ENCODE data around the gene PAWR.

Gene PAWR

DNA sequence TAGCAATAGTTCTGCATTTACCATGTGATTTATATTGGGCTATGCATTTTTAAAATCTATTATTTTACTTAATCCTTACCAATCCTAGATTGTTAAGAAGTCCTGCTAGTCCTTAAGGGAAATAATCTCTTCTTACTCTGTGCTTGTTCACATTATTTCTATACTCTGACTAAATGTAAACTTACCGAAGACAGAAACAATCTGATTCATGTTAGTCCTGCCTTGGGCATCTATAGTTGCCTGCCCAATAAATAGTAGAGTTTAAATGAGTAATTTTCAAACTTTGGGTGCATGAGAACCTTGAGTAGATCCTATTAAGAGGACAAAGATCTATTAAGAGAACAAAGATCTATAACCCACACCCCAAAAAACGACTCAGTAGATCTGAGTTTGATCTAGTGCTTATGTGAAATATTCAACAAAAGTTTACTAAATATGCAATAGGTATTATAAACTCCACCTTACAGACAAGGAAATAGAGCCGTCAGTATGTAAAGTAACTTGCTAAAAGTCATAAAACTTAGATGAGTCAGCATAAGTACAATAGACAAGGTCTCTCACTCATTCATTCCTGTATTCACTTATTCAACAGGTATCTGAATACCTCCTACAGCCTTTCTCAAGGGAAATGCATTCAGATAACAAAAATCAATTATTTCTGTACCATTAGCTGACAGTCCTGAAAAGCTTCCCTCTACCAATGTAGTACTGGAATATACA, 127.6 kb downstream of the PAWR start:
- TF ChIP-seq, protein P1, sequence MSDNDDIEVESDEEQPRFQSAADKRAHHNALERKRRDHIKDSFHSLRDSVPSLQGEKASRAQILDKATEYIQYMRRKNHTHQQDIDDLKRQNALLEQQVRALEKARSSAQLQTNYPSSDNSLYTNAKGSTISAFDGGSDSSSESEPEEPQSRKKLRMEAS (IDR thresholded peaks at IDR 0.05; ENCODE audit: low read depth, low read length): no peak
- TF ChIP-seq, protein P2, sequence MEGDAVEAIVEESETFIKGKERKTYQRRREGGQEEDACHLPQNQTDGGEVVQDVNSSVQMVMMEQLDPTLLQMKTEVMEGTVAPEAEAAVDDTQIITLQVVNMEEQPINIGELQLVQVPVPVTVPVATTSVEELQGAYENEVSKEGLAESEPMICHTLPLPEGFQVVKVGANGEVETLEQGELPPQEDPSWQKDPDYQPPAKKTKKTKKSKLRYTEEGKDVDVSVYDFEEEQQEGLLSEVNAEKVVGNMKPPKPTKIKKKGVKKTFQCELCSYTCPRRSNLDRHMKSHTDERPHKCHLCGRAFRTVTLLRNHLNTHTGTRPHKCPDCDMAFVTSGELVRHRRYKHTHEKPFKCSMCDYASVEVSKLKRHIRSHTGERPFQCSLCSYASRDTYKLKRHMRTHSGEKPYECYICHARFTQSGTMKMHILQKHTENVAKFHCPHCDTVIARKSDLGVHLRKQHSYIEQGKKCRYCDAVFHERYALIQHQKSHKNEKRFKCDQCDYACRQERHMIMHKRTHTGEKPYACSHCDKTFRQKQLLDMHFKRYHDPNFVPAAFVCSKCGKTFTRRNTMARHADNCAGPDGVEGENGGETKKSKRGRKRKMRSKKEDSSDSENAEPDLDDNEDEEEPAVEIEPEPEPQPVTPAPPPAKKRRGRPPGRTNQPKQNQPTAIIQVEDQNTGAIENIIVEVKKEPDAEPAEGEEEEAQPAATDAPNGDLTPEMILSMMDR (IDR thresholded peaks at IDR 0.05; ENCODE audit: low read depth, low read length): no peak
- no peak for DNase-seq (ENCODE audit: low read depth)
- no peak overlapping the region for H3K4me3 ChIP-seq (ENCODE audit: low read depth, low read length)

DNA sequence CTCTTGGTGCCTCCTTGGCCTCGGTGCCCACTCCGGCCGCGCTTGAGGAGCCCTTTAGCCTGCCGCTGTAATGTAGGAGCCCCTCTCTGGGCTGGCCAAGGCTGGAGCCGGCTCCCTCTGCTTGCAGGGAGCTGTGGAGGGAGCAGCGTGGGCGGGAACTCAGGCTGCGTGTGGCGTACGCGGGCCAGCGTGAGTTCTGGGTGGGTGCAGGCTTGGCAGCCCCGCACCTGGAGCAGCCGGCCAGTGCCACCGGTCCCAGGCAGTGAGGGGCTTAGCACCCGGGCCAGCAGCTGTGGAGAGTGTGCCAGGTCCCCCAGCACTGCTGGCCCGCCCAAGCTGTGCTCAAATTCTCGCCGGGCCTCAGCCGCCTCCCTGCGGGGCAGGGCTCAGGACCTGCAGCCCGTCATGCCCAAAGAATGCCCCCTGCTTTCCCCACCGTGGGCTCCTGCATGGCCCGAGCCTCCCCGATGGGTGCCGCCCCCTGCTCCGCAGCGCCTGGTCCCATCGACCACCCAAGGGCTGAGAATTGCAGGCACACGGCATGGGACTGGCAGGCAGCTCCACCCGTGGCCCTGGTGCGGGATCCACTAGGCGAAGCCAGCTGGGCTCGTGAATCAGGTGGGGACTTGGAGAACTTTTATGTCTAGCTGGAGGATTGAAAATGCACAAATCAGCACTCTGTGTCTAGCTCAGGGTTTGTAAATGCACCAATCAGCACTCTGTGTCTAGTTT, 129.2 kb downstream of the PAWR start:
- TF ChIP-seq POLR2A (IDR thresholded peaks at IDR 0.05; ENCODE audit: extremely low read depth, insufficient read length) (no peak), MYC (IDR thresholded peaks at IDR 0.05; ENCODE audit: low read depth, low read length) (no peak)
- TF ChIP-seq, protein P2 (IDR thresholded peaks at IDR 0.05; ENCODE audit: low read depth, low read length): no peak
- TF ChIP-seq, protein P1 (IDR thresholded peaks at IDR 0.05; ENCODE audit: low read depth, low read length): no peak
- DNase-seq (ENCODE audit: low read depth): no peak
- no peak overlapping the region for H3K4me3 ChIP-seq (ENCODE audit: low read depth, low read length)

DNA sequence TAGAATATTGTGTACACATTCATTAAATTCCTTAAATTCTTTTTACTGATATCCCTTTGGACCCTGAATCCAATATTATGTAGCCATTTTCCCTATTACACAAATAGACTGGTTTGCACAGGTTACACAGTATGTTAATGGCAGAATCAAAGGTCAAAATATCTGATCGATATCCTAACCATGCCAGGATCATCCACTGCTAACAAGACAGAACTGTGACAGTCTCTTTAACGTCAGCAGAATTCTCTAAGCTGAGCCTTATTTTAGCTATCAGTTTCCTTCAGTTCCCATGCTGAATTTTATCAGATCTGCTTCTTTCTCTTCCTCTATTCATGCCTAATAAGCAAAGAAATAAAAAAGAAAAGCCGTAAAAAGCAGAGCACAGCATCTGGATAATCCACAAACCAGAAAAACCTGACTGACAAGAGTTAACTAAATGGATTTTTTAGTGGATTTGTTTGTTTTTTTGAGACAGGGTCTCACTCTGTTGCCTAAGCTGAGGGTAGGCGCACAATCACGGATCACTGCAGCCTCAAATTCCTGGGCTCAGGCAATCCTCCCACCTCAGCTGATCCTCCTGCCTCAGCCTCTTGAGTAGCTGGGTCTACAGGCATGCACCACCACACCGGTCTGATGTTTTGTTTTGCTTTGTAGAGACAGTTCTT, 130.4 kb downstream of the PAWR start:
- TF ChIP-seq POLR2A (IDR thresholded peaks at IDR 0.05; ENCODE audit: extremely low read depth, insufficient read length) (no peak), MYC (IDR thresholded peaks at IDR 0.05; ENCODE audit: low read depth, low read length) (no peak)
- TF ChIP-seq, protein P1 (IDR thresholded peaks at IDR 0.05; ENCODE audit: low read depth, low read length): no peak
- TF ChIP-seq, protein P2 (IDR thresholded peaks at IDR 0.05; ENCODE audit: low read depth, low read length): no peak
- no peak overlapping the region for H3K4me3 ChIP-seq (ENCODE audit: low read depth, low read length)
- DNase-seq (ENCODE audit: low read depth): no peak

DNA sequence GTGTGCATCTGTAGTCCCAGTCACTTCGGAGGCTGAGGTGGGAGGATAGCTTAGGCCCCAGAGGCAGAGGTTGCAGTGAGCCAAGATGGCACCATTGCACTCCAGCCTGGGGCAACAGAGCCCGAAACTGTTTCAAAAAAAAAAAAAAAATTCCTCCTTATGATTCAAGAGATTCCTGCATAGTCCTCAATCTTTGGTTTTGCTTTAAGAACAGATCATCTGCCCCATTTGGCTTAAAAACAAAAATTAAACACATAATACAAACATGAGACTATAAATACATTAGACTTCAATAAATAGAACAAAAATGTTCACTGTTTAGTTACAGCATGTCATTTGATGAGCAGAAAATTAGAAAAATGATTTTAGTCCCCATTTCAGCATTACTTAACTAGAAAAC, 131.2 kb downstream of the PAWR start:
- H3K4me3 ChIP-seq (ENCODE audit: low read depth, low read length): no peak overlapping the region
- TF ChIP-seq, protein P2 (IDR thresholded peaks at IDR 0.05; ENCODE audit: low read depth, low read length): no peak
- TF ChIP-seq, protein P1 (IDR thresholded peaks at IDR 0.05; ENCODE audit: low read depth, low read length): no peak
- no peak for DNase-seq (ENCODE audit: low read depth)

DNA sequence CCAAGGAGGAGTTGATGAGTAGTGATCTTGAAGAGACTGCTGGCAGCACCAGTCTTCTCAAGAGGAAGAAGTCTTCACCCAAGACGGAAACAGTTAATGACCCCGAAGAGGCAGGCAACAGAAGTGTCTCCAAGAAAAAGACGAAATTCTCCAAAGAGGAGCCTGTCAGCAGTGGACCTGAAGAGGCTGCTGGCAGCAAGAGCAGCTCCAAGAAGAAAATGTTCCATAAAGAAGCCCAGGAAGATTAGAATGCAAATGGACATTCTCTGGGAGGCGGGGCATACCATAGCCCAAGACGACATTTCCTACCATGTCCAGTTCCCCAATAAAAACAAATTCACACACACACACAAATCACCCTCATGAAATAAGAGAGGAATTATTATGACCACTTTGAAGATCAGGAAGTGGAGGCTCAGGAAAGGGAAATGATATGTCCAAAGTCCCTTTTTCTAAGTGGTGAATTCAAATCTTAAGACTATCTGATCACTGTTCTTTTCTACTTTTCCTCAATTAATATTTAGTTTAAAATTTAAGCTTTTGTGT, 131.8 kb downstream of the PAWR start:
- TF ChIP-seq MYC (IDR thresholded peaks at IDR 0.05; ENCODE audit: low read depth, low read length) (no peak), POLR2A (IDR thresholded peaks at IDR 0.05; ENCODE audit: extremely low read depth, insufficient read length) (no peak)
- TF ChIP-seq, protein P1 (IDR thresholded peaks at IDR 0.05; ENCODE audit: low read depth, low read length): no peak
- TF ChIP-seq, protein P2 (IDR thresholded peaks at IDR 0.05; ENCODE audit: low read depth, low read length): no peak
- no peak overlapping the region for H3K4me3 ChIP-seq (ENCODE audit: low read depth, low read length)
- no peak for DNase-seq (ENCODE audit: low read depth)

All from NB4 (cell line).